T-helper 2 cell treated with Interferon-gamma antibody and Interleukin-4, amounts not matched to agents 5 μg/mL and 100 μg/mL, for 36 hours (primary cell): Measurements from ENCODE around the gene HNRNPC.
"Not testable (repeated sequence)": the region's sequence is repeated elsewhere in the genome, so short reads cannot be mapped to it uniquely, and the experiment has no call there.

ENCODE experiments used
- DNase-seq: peaks from one replicate; pipeline ENCODE4 v3.0.0; 2021; ENCODE audit warnings: low spot score
- H3K27ac Mint-ChIP-seq: one replicate; pipeline ENCODE4 v1.8.0; 2021; ENCODE audit warnings: mild to moderate bottlenecking, mixed read lengths
- H3K27me3 Mint-ChIP-seq: one replicate; pipeline ENCODE4 v1.8.0; 2021; ENCODE audit warnings: low read depth, mixed read lengths
- H3K36me3 Mint-ChIP-seq: one replicate; pipeline ENCODE4 v1.8.0; 2021; ENCODE audit warnings: low read depth, mixed read lengths
- H3K4me1 Mint-ChIP-seq: one replicate; pipeline ENCODE4 v1.8.0; 2021; ENCODE audit warnings: low read depth, mixed read lengths
- H3K4me3 Mint-ChIP-seq: one replicate; pipeline ENCODE4 v1.8.0; 2022; ENCODE audit warnings: mild to moderate bottlenecking, moderate library complexity, mixed read lengths
- H3K9me3 Mint-ChIP-seq: one replicate; pipeline ENCODE4 v1.8.0; 2021; ENCODE audit warnings: mixed read lengths

The HNRNPC gene

DNA sequence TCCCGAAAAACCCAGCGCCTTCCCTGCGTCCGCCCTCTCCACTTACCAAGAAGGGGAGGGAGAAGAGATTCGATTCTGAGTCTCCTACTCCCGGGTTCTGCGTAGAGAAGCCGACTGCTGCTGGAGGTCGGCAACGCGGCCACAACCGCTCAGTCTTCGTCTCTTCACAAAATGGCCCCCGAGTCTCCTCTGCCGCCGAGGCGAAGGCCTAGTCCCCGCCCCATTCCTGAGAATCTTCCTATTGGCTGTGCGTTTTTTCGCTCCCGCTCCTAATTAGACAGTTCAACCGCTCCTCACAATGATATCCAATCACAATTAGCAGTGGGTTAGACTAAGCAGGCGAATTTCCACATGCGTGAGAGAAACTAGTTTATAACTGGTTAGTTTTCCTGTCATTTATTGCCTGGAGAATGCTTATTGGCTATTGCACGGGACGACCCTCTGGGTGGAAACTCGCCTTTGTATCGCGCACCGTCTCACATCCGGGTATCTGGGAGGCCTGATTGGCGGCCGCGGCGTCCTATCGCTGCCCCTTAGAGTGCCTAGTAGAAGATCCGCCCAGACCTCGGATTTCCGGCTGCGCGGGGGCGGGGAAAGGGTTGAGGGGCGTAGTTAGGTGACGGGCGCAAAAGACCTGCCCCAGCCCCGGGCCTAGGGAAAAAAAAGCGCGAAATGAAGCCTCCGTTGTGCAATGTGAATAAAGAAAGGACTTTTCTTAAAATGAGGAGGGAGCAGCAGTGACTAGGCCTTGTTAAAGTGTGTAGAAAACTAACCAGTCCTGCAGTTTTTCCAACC, at the start of gene HNRNPC:
Gene HNRNPC, minus strand, starts transcription at position 191 of the 795 bp plus-strand sequence. CDS start 35,249 bp downstream, outside the sequence.
- peaks cover 42% of the 10 kb centered on the region for H3K36me3 Mint-ChIP-seq

DNA sequence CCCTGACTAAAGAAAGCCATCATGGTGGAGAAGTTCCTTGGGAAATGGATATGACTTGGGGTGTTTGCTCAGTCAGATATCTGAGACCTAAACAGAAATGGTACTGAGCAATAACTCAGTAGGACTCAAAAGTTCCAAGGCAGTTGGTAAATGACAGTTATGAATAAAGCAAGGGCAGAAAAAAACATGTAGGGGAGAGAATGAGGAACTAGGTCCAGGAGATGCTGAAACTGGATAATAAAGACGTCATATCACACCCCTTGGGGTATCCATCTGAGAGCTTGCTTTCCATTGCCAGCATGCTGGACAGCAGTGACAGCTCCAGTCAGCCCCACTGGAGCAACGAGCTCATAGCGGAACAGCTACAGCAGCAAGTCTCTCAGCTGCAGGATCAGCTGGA, 48.2 kb upstream of the HNRNPC start:
- H3K4me1 Mint-ChIP-seq = peaks cover 5% of the 10 kb centered on the region
- H3K9me3 Mint-ChIP-seq = no peaks in the 10 kb centered on the region
- peaks cover 19% of the 10 kb centered on the region for H3K27me3 Mint-ChIP-seq
- DNase-seq = no peak
- no peak overlapping the region for H3K27ac Mint-ChIP-seq
- no peak overlapping the region for H3K4me3 Mint-ChIP-seq
- H3K36me3 Mint-ChIP-seq = no peaks in the 10 kb centered on the region

More for the DNA sequence above, at the start of gene HNRNPC:
- no peaks in the 10 kb centered on the region for H3K9me3 Mint-ChIP-seq
- peak; percentile 100 for DNase-seq
- peak within 1 kb of the TSS; percentile 99 for H3K4me3 Mint-ChIP-seq
- H3K27ac Mint-ChIP-seq = peak within 1 kb of the TSS; percentile 99
- peaks cover 35% of the 10 kb centered on the region for H3K4me1 Mint-ChIP-seq
- no peaks in the 10 kb centered on the region for H3K27me3 Mint-ChIP-seq

DNA sequence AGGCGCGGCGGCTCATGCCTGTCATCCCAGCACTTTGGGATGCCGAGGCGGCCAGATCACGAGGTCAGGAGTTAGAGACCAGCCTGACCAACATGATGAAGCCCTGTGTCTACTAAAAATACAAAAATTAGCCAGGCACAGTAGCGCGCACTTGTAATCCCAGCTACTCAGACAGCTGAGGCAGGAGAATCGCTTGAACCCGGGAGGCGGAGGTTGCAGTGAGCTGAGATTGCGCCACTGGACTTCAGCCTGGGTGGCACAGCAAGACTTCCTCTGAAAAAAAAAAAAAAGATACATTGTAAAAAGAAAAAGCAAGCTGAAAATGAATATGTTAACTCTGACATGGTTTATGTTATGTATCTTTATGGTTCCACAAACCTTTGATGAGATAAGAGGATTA, 44.3 kb upstream of the HNRNPC start:
- Mint-ChIP-seq H3K36me3 (no peaks in the 10 kb centered on the region), H3K27me3 (peaks cover 10% of the 10 kb centered on the region), H3K4me3 (no peak overlapping the region), H3K9me3 (no peaks in the 10 kb centered on the region), H3K27ac (no peak overlapping the region), H3K4me1 (peaks cover 7% of the 10 kb centered on the region)
- no peak for DNase-seq

DNA sequence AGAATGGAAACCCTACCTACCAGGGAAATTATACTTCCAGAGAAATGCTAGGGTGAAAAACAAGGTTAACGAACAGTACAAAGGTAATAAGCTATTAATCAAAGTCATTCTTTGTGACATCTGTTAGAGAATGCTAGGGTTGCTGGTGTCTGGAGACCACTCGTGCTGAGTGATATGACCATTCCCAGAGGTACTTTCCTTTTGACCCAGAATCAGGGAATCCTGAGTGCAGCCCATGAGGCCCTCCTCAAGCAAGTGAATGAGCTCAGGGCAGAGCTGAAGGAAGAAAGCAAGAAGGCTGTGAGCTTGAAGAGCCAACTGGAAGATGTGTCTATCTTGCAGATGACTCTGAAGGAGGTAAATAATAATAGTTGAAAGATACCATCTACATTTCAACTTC, 42.4 kb upstream of the HNRNPC start:
- Mint-ChIP-seq H3K36me3 (no peaks in the 10 kb centered on the region), H3K4me1 (peaks cover 11% of the 10 kb centered on the region), H3K27ac (no peak overlapping the region), H3K4me3 (no peak overlapping the region), H3K27me3 (peaks cover 9% of the 10 kb centered on the region), H3K9me3 (no peaks in the 10 kb centered on the region)
- no peak for DNase-seq

DNA sequence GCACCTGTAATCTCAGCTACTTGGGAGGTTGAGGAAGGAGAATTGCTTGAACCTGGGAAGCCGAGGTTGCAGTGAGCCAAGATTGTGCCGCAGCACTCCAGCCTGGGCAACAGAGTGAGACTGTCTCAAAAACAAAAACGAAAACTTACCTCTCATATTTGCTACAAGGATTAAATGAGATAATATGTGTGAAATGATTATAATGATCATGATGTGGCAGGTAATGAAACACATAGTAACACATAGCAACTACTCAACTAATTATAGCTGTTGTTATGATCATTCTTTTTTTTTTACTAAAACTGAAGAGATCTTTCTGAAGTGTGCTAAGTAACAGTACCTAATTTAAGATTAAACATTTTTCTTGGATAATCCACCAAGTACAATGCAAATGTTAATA, 40.7 kb upstream of the HNRNPC start:
- no peaks in the 10 kb centered on the region for H3K9me3 Mint-ChIP-seq
- H3K4me1 Mint-ChIP-seq = peaks cover 11% of the 10 kb centered on the region
- H3K4me3 Mint-ChIP-seq = no peak overlapping the region
- no peaks in the 10 kb centered on the region for H3K36me3 Mint-ChIP-seq
- peaks cover 9% of the 10 kb centered on the region for H3K27me3 Mint-ChIP-seq
- H3K27ac Mint-ChIP-seq = no peak overlapping the region
- DNase-seq = no peak

DNA sequence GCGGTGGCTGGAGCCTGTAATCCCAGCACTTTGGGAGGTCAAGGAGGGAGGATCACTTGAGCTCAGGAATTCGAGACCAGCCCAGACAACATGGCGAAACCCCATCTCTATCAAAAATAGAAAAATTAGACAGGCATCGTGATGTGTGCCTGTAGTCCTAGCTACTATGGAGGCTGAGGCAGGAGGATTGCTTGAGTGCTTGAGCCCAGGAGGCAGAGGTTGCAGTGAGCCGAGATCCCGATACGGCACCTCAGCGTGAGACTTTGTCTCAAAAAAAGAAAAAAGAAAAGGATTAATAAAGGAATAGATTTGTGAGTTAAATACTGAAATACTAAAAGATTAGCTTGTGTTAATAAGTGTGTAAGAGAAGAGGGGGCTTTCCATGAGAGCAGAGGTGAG, 40.0 kb upstream of the HNRNPC start:
- Mint-ChIP-seq H3K4me3 (peak overlapping the region; percentile 75), H3K4me1 (peaks cover 11% of the 10 kb centered on the region), H3K36me3 (no peaks in the 10 kb centered on the region), H3K27me3 (peaks cover 9% of the 10 kb centered on the region), H3K27ac (peak overlapping the region; percentile 14), H3K9me3 (no peaks in the 10 kb centered on the region)
- DNase-seq = no peak

DNA sequence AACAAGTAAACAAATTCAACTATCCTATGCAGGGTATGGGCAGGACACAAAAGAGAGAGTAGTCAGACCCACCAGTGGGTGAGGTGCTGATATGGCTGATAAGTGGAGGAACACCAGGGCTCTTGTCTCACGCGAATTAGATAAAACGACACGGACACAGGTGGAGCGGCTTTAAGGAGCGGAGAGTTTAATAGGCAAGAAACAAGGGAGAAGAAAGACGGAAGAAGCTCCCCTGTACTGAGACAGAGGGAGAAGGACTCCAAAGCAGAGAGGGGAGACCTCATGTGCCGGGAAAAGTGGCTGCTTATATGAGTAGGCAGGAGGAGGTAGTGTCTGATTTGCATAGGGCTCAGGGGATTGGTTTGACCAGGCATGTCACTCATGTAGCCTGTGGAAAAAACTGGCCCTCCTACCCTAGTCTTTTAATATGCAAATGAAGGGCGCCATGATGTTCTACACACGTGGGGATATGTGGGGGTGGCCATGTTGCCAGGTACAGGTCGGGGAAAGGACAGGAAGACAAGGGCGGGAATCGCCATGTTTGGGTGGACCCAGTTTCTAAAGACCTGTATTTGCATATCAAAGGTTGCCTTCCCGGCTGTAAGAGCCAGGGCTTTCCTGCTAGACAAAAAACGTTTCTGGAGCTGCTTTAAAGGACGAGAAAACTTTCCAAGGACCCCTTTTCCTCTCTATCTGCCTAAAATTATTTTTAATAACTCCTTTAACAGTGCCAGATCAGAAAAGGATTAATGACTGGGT, 39.4 kb upstream of the HNRNPC start:
- H3K36me3 Mint-ChIP-seq = no peaks in the 10 kb centered on the region
- DNase-seq = peak; percentile 76
- peaks cover 11% of the 10 kb centered on the region for H3K4me1 Mint-ChIP-seq
- peak overlapping the region; percentile 75 for H3K4me3 Mint-ChIP-seq
- peak overlapping the region; percentile 82 for H3K27ac Mint-ChIP-seq
- no peaks in the 10 kb centered on the region for H3K9me3 Mint-ChIP-seq
- peaks cover 9% of the 10 kb centered on the region for H3K27me3 Mint-ChIP-seq

DNA sequence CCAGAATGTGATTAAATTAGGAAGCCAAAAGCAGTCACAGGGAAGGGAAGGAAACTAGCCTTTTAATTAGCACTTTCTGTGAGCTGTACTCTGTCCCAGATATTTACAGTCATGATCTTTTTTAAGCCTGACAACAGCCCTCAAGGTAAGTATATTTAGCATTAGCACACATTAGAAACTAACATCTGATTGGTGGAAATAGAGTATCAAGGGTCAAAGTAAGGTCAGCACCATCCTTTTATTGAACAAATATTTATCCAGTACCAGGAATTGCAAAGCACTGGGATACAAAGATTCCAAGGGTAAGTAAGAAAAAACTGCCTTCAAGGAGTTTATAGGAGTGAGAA, 38.9 kb upstream of the HNRNPC start:
- no peaks in the 10 kb centered on the region for H3K9me3 Mint-ChIP-seq
- H3K4me3 Mint-ChIP-seq = peak overlapping the region; percentile 75
- H3K4me1 Mint-ChIP-seq = peaks cover 11% of the 10 kb centered on the region
- H3K27ac Mint-ChIP-seq = peak overlapping the region; percentile 82
- DNase-seq = no peak
- no peaks in the 10 kb centered on the region for H3K36me3 Mint-ChIP-seq
- peaks cover 7% of the 10 kb centered on the region for H3K27me3 Mint-ChIP-seq

DNA sequence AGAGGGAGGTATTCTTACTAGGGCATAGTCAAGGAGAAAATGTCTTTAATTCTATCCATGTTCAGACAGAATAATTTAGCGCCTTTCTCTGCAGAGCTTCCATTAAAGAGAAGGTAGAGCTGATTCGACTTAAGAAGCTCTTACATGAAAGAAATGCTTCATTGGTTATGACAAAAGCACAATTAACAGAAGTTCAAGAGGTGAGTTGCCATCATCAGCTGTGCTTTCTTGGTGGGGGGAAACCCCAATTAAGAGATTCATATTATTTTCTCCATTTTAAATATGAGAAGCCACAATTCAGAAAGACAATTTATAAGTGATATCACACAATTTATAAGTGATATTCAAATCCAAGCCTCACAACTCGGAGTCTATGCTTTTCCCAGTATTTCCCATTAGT, 38.4 kb upstream of the HNRNPC start:
- Mint-ChIP-seq H3K4me3 (no peak overlapping the region), H3K27me3 (peaks cover 6% of the 10 kb centered on the region), H3K36me3 (no peaks in the 10 kb centered on the region), H3K4me1 (peaks cover 11% of the 10 kb centered on the region), H3K9me3 (no peaks in the 10 kb centered on the region), H3K27ac (no peak overlapping the region)
- DNase-seq = no peak

DNA sequence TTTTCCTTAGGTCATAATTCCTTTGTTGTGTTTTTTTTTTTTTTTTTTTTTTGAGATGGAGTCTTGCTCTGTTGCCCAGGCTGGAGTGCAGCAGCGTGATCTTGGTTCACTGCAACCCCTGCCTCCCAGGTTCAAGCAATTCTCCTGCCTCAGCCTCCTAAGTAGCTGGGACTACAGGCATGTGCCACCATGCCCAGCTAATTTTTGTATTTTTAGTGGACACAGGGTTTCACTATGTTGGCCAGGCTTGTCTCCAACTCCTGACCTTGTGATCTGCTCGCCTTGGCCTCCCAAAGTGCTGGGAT, 33.5 kb upstream of the HNRNPC start:
- not testable (repeated sequence) for H3K27ac Mint-ChIP-seq, DNase-seq, H3K4me1 Mint-ChIP-seq, H3K9me3 Mint-ChIP-seq, H3K36me3 Mint-ChIP-seq, H3K4me3 Mint-ChIP-seq
- peaks cover 28% of the 10 kb centered on the region for H3K27me3 Mint-ChIP-seq

DNA sequence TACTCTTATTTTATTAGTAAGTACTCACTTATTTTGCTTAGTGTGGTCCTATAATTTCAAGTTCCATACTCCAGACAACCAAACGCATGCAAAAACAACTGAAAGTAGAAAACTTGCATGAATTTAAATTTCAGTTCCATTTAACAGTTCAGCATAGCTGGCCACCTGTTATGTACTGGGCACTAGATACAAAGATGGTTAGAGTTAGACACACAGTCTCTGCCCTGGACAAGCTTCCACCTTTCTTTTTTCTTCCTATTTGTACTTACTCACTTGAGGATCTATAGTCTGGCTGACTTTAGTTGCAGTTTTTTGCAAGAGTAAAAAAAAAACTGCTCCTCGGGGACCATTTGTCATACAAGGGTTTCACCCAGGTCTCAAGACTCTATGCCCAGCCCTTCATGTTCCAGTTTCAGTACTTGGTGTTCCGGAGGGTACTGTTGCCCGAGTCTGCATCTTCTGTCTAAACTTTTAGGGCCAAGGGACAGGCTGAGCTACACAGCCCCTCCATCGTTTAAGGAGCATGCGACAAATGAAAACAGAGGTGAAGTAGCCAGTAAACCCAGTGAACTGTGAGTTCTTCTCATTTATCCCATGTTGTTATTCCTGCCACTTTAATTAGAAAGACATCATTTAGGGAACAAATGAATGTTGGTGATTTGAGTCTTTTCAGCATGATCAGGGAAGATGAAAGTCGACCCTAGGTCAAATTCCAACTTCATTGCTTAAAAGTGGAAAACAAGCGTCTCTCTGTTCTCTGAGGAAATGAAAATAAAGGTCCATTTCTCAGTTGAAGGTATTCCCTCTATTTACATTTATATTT, 33.0 kb upstream of the HNRNPC start:
- Mint-ChIP-seq H3K27me3 (peaks cover 28% of the 10 kb centered on the region), H3K9me3 (no peaks in the 10 kb centered on the region), H3K27ac (no peak overlapping the region), H3K4me3 (no peak overlapping the region), H3K4me1 (peaks cover 7% of the 10 kb centered on the region), H3K36me3 (no peaks in the 10 kb centered on the region)
- DNase-seq = no peak

DNA sequence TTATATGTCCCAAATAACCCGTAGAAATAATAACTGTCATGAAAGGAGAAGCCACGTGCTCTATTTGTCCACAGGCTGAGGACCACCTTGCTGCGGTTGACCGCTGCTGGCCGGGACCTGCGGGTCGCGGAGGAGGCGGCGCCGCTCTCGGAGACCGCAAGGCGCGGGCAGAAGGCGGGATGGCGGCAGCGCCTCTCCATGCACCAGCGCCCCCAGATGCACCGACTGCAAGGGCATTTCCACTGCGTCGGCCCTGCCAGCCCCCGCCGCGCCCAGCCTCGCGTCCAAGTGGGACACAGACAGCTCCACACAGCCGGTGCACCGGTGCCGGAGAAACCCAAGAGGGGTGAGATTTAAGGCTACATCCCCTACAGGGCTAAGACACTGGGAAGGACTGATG, 31.6 kb upstream of the HNRNPC start:
- Mint-ChIP-seq H3K36me3 (no peaks in the 10 kb centered on the region), H3K27me3 (peaks cover 25% of the 10 kb centered on the region), H3K4me3 (no peak overlapping the region), H3K27ac (no peak overlapping the region), H3K9me3 (no peaks in the 10 kb centered on the region), H3K4me1 (peaks cover 7% of the 10 kb centered on the region)
- DNase-seq = peak; percentile 9

DNA sequence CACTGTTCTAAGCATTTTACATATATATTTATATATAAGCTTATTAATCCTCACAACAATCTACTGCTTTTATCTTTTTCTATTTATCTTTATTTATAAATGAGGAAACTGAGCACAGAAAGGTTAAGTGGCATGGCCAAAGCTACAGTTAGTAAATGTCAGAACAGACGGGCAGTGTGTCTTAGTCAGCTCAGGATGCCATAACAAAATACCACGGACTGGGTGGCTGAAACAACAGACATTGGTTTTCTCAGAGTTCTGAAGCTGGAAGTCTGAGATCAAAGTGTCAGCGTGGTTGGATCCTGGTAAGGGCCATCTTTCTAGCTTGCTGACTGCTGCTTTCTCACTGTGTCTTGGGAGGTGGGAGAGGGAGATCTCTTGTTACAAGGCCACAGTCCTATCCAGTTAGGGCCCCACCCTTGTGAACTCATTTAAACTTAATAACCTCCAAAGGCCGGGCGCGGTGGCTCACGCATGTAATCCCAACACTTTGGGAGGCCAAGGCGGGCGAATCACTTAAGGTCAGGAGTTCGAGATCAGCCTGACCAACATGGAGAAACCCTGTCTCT, 30.4 kb upstream of the HNRNPC start:
- Mint-ChIP-seq H3K9me3 (no peaks in the 10 kb centered on the region), H3K4me3 (no peak overlapping the region), H3K27me3 (peaks cover 25% of the 10 kb centered on the region), H3K4me1 (peaks cover 7% of the 10 kb centered on the region), H3K27ac (no peak overlapping the region), H3K36me3 (no peaks in the 10 kb centered on the region)
- DNase-seq = no peak

DNA sequence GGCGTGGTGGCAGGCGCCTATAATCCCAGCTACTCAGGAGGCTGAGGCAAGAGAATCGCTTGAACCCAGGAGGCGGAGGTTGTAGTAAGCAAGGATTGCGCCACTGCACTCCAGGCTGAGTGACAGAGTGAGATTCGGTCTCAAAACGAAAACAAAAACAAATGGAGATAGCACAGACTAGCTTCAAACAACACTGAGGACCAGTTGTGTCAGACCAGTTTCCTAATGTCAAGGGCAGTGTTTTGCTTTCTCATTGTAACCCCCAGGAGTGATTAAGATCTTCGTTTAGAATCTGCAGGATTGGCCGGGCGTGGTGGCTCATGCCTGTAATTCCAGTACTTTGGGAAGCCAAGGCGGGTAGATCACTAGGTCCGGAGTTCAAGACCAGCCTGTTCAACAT, 29.1 kb upstream of the HNRNPC start:
- H3K27me3 Mint-ChIP-seq = peaks cover 25% of the 10 kb centered on the region
- no peaks in the 10 kb centered on the region for H3K36me3 Mint-ChIP-seq
- H3K27ac Mint-ChIP-seq = no peak overlapping the region
- no peak for DNase-seq
- H3K4me3 Mint-ChIP-seq = no peak overlapping the region
- no peaks in the 10 kb centered on the region for H3K9me3 Mint-ChIP-seq
- H3K4me1 Mint-ChIP-seq = peaks cover 7% of the 10 kb centered on the region
